GM12878 (cell line): ENCODE results near the gene SUPT3H. TPM values are rescaled to one million over a fixed set of nuclear protein-coding genes. Genes with fewer than 3 reads are reported as not detected.

Source experiments
- EED ChIP-seq: sonication (generic); IDR thresholded peaks from 2 replicates; pipeline ENCODE4 v1.6.1; 2016; ENCODE audit warnings: antibody characterized with exemption, low read depth
- HDAC6 ChIP-seq: fragments of 200-600 bp; sonication (generic); IDR thresholded peaks from one replicate; pipeline ENCODE4 v1.8.0; 2017; ENCODE audit warnings: antibody characterized with exemption; ENCODE audit not compliant: unreplicated experiment
- IKZF2 ChIP-seq, 2 experiments: fragments of 450-650 bp; IDR thresholded peaks; 2 replicates each; pipeline ENCODE4 v1.6.1; 2017; ENCODE audit warnings: mild to moderate bottlenecking in 2 of 2, moderate library complexity in 2 of 2
- JUNB ChIP-seq: IDR thresholded peaks from 2 replicates; pipeline ENCODE4 v1.6.1; 2016; ENCODE audit warnings: antibody characterized with exemption, mild to moderate bottlenecking
- MXI1 ChIP-seq: fragments of 150-350 bp; IDR thresholded peaks from 2 replicates; pipeline ENCODE4 v1.6.1; 2011; ENCODE audit warnings: low read depth, mild to moderate bottlenecking, inconsistent platforms, low read length, improper control_type of control experiment
- NFIC ChIP-seq: IDR thresholded peaks from 2 replicates; pipeline ENCODE4 v1.6.1; 2012; ENCODE audit warnings: low read depth, mild to moderate bottlenecking, inconsistent platforms, low read length, moderate library complexity
- RAD21 ChIP-seq: IDR thresholded peaks from 2 replicates; pipeline ENCODE4 v1.6.1; 2011; ENCODE audit warnings: mild to moderate bottlenecking, low read depth, low read length, moderate library complexity; ENCODE audit not compliant: insufficient read depth
- RB1 ChIP-seq: fragments of 450-650 bp; formaldehyde crosslinking; IDR thresholded peaks from 2 replicates; pipeline ENCODE4 v1.6.1; 2017; ENCODE audit warnings: mild to moderate bottlenecking, borderline replicate concordance
- polyA plus RNA-seq, 11 experiments: library from polyadenylated mRNA; depleted of rRNA in 4 of 11; unstranded in 6 of 11; stranded (reverse) in 5 of 11; fragments of >200 nt; fragmentation: Nextera tagmentation in 4 of 11; fragmentation: Illumina TruSeq in 1 of 11; extraction: Ambion mirVana in 4 of 11; extraction: Trizol in 1 of 11; gene quantifications; 1 replicate in 1 of 11; 2 replicates in 10 of 11; pipeline versions ENCODE4 v1.2.1 to v1.2.3, GENCODE V29; 2011 to 2016; ENCODE audit warnings: inconsistent platforms in 2 of 11, missing spikeins in 2 of 11, low read depth in 1 of 11
- total RNA-seq, 4 experiments: library from RNA; depleted of rRNA in 3 of 4; stranded (reverse); fragments of >200 nt in 3 of 4; fragmentation: Illumina TruSeq in 1 of 4; extraction: Trizol in 1 of 4; gene quantifications; 2 replicates each; pipeline versions ENCODE4 v1.2.1 to v1.2.3, GENCODE V29; 2013 to 2021
- TF ChIP-seq, protein P1 (sequence below): fragments of 450-650 bp; IDR thresholded peaks from 2 replicates; pipeline ENCODE4 v1.6.1; 2017; ENCODE audit warnings: low read depth, mild to moderate bottlenecking, moderate library complexity
- TF ChIP-seq, protein P2 (sequence below): fragments of 450-650 bp; IDR thresholded peaks from 2 replicates; pipeline ENCODE4 v1.6.1; 2017; ENCODE audit warnings: mild to moderate bottlenecking, low read depth, inconsistent platforms; ENCODE audit not compliant: poor library complexity, severe bottlenecking
- TF ChIP-seq, protein P3 (sequence below): IDR thresholded peaks from 2 replicates; pipeline ENCODE4 v1.6.1; 2012; ENCODE audit warnings: mild to moderate bottlenecking, low read depth, low read length
- TF ChIP-seq, protein P4 (sequence below): fragments of 450-650 bp; IDR thresholded peaks from 2 replicates; pipeline ENCODE4 v1.6.1; 2017; ENCODE audit warnings: mild to moderate bottlenecking, moderate library complexity
- TF ChIP-seq, protein P5 (sequence below): fragments of 450-650 bp; IDR thresholded peaks from 2 replicates; pipeline ENCODE4 v1.6.1; 2017; ENCODE audit warnings: mild to moderate bottlenecking

Gene SUPT3H
- total and polyA plus RNA-seq, 10 of the 15 experiments (the other 5 are each of a cell fraction or from before 2014, with no cell fraction given): 0.51 to 3.7 (median 2.0) TPM

DNA sequence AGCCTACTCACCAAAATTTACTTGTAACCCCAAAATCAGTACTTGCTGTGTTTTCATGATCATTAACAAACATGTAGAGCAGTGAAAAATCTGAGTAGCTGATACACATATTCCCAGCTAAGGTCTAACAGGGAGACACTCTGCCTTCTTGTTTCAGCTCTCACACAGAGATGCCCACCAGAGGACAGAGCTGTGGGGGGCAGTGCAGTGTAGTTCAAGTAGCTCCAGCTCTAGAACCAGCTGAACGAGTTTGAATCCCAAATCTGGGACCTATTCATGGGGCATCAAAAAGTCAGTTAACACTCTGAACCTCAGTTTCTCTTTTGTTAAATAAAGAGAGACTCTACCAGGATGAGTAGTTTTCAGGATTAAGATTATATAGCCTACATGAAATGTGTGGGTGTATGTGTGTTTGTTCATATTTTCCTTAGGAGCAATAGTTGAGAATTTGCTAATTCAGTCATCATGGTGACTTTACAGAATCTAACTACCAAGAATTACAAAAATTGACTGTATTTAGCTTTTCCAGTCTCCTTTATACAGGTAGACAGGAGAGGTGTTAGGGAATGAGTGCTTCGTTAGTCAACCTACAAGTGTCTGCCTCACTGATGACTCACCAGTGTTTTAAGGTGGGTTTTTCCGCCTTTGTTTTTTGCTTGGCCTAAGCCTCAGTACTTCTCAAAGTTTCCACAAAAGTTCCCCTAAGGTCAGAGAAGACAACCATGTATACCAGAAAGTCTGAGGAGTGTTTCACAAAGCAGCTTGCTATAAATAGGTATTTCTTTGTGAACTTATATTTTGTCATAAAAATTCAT is 213.6 kb downstream of the SUPT3H start (continued):
- TF ChIP-seq, protein P1, sequence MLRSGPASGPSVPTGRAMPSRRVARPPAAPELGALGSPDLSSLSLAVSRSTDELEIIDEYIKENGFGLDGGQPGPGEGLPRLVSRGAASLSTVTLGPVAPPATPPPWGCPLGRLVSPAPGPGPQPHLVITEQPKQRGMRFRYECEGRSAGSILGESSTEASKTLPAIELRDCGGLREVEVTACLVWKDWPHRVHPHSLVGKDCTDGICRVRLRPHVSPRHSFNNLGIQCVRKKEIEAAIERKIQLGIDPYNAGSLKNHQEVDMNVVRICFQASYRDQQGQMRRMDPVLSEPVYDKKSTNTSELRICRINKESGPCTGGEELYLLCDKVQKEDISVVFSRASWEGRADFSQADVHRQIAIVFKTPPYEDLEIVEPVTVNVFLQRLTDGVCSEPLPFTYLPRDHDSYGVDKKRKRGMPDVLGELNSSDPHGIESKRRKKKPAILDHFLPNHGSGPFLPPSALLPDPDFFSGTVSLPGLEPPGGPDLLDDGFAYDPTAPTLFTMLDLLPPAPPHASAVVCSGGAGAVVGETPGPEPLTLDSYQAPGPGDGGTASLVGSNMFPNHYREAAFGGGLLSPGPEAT: peak; percentile 62; the same call in 1 of the 2 replicates
- TF ChIP-seq JUNB (peak; percentile 68), EED (peak; percentile 53; the same call in 1 of the 2 replicates), RAD21 (no peak), IKZF2 (IDR thresholded peaks at IDR 0.05) (peak; percentile 55 to 71), RB1 (no peak), HDAC6 (no peak), NFIC (peak; percentile 46; the same call in 1 of the 2 replicates), MXI1 (no peak)
- TF ChIP-seq, protein P2, sequence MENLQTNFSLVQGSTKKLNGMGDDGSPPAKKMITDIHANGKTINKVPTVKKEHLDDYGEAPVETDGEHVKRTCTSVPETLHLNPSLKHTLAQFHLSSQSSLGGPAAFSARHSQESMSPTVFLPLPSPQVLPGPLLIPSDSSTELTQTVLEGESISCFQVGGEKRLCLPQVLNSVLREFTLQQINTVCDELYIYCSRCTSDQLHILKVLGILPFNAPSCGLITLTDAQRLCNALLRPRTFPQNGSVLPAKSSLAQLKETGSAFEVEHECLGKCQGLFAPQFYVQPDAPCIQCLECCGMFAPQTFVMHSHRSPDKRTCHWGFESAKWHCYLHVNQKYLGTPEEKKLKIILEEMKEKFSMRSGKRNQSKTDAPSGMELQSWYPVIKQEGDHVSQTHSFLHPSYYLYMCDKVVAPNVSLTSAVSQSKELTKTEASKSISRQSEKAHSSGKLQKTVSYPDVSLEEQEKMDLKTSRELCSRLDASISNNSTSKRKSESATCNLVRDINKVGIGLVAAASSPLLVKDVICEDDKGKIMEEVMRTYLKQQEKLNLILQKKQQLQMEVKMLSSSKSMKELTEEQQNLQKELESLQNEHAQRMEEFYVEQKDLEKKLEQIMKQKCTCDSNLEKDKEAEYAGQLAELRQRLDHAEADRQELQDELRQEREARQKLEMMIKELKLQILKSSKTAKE: no peak
- TF ChIP-seq, protein P3, sequence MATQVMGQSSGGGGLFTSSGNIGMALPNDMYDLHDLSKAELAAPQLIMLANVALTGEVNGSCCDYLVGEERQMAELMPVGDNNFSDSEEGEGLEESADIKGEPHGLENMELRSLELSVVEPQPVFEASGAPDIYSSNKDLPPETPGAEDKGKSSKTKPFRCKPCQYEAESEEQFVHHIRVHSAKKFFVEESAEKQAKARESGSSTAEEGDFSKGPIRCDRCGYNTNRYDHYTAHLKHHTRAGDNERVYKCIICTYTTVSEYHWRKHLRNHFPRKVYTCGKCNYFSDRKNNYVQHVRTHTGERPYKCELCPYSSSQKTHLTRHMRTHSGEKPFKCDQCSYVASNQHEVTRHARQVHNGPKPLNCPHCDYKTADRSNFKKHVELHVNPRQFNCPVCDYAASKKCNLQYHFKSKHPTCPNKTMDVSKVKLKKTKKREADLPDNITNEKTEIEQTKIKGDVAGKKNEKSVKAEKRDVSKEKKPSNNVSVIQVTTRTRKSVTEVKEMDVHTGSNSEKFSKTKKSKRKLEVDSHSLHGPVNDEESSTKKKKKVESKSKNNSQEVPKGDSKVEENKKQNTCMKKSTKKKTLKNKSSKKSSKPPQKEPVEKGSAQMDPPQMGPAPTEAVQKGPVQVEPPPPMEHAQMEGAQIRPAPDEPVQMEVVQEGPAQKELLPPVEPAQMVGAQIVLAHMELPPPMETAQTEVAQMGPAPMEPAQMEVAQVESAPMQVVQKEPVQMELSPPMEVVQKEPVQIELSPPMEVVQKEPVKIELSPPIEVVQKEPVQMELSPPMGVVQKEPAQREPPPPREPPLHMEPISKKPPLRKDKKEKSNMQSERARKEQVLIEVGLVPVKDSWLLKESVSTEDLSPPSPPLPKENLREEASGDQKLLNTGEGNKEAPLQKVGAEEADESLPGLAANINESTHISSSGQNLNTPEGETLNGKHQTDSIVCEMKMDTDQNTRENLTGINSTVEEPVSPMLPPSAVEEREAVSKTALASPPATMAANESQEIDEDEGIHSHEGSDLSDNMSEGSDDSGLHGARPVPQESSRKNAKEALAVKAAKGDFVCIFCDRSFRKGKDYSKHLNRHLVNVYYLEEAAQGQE: no peak
- TF ChIP-seq, protein P4, sequence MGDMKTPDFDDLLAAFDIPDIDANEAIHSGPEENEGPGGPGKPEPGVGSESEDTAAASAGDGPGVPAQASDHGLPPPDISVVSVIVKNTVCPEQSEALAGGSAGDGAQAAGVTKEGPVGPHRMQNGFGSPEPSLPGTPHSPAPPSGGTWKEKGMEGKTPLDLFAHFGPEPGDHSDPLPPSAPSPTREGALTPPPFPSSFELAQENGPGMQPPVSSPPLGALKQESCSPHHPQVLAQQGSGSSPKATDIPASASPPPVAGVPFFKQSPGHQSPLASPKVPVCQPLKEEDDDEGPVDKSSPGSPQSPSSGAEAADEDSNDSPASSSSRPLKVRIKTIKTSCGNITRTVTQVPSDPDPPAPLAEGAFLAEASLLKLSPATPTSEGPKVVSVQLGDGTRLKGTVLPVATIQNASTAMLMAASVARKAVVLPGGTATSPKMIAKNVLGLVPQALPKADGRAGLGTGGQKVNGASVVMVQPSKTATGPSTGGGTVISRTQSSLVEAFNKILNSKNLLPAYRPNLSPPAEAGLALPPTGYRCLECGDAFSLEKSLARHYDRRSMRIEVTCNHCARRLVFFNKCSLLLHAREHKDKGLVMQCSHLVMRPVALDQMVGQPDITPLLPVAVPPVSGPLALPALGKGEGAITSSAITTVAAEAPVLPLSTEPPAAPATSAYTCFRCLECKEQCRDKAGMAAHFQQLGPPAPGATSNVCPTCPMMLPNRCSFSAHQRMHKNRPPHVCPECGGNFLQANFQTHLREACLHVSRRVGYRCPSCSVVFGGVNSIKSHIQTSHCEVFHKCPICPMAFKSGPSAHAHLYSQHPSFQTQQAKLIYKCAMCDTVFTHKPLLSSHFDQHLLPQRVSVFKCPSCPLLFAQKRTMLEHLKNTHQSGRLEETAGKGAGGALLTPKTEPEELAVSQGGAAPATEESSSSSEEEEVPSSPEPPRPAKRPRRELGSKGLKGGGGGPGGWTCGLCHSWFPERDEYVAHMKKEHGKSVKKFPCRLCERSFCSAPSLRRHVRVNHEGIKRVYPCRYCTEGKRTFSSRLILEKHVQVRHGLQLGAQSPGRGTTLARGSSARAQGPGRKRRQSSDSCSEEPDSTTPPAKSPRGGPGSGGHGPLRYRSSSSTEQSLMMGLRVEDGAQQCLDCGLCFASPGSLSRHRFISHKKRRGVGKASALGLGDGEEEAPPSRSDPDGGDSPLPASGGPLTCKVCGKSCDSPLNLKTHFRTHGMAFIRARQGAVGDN: no peak
- TF ChIP-seq, protein P5, sequence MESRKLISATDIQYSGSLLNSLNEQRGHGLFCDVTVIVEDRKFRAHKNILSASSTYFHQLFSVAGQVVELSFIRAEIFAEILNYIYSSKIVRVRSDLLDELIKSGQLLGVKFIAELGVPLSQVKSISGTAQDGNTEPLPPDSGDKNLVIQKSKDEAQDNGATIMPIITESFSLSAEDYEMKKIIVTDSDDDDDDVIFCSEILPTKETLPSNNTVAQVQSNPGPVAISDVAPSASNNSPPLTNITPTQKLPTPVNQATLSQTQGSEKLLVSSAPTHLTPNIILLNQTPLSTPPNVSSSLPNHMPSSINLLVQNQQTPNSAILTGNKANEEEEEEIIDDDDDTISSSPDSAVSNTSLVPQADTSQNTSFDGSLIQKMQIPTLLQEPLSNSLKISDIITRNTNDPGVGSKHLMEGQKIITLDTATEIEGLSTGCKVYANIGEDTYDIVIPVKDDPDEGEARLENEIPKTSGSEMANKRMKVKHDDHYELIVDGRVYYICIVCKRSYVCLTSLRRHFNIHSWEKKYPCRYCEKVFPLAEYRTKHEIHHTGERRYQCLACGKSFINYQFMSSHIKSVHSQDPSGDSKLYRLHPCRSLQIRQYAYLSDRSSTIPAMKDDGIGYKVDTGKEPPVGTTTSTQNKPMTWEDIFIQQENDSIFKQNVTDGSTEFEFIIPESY: no peak
